Neural cell (in vitro differentiated cells): ENCODE results near the gene SVOP. TPM values are rescaled to one million over a fixed set of nuclear protein-coding genes. Genes with fewer than 3 reads are reported as not detected.

Experiments used
- H2AFZ ChIP-seq: fragments of 200-600, 300-800 bp; sonication (generic), shearing (Covaris generic); 2 replicates; pipeline ENCODE4 v1.6.0; 2014; ENCODE audit warnings: low read depth, mild to moderate bottlenecking, antibody characterized with exemption, low read length, moderate library complexity
- H3F3A ChIP-seq: fragments of 200-600 bp; shearing (Covaris generic); 2 replicates; pipeline ENCODE4 v1.6.1; 2016; ENCODE audit warnings: mild to moderate bottlenecking, moderate library complexity, mixed read lengths, antibody characterized with exemption, low read length; ENCODE audit not compliant: insufficient read depth, poor library complexity, severe bottlenecking
- H3K27ac ChIP-seq: fragments of 200-600, 300-800 bp; sonication (generic), shearing (Covaris generic); 2 replicates; pipeline ENCODE4 v1.5.1; 2014; ENCODE audit warnings: mild to moderate bottlenecking, low read length, moderate library complexity
- H3K27me3 ChIP-seq: fragments of 300-800, 200-600 bp; sonication (generic), shearing (Covaris generic); 2 replicates; pipeline ENCODE4 v1.6.0; 2014; ENCODE audit warnings: mild to moderate bottlenecking, low read depth, low read length, moderate library complexity; ENCODE audit not compliant: insufficient read depth
- H3K36me3 ChIP-seq: fragments of 300-800, 200-600 bp; sonication (generic), shearing (Covaris generic); 2 replicates; pipeline ENCODE4 v1.5.1; 2014; ENCODE audit warnings: mild to moderate bottlenecking, antibody characterized with exemption, low read length, moderate library complexity; ENCODE audit not compliant: insufficient read depth
- H3K4me2 ChIP-seq: fragments of 300-800, 200-600 bp; sonication (generic), shearing (Covaris generic); 2 replicates; pipeline ENCODE4 v1.6.0; 2014; ENCODE audit warnings: mild to moderate bottlenecking, low read length
- H3K4me3 ChIP-seq: fragments of 300-800, 200-600 bp; sonication (generic), shearing (Covaris generic); 2 replicates; pipeline ENCODE4 v1.5.1; 2014; ENCODE audit warnings: mild to moderate bottlenecking, low read length, moderate library complexity
- H3K79me2 ChIP-seq: fragments of 200-600 bp; shearing (Covaris generic); replicated peaks from 2 replicates; pipeline ENCODE4 v1.6.0; 2014; ENCODE audit warnings: mild to moderate bottlenecking, low read length, moderate library complexity; ENCODE audit not compliant: insufficient read depth
- H3K9ac ChIP-seq: fragments of 300-800, 200-600 bp; sonication (generic), shearing (Covaris generic); 2 replicates; pipeline ENCODE4 v1.6.1; 2016; ENCODE audit warnings: mild to moderate bottlenecking, low read length, mixed read lengths
- H3K9me2 ChIP-seq: fragments of 200-600 bp; shearing (Covaris generic); 2 replicates; pipeline ENCODE4 v1.6.1; 2016; ENCODE audit warnings: mild to moderate bottlenecking, low read length, mixed read lengths; ENCODE audit not compliant: insufficient read depth
- H3K9me3 ChIP-seq: fragments of 200-600, 300-800 bp; sonication (generic), shearing (Covaris generic); 2 replicates; pipeline ENCODE4 v1.6.1; 2016; ENCODE audit warnings: mild to moderate bottlenecking, mixed run types, low read length, moderate library complexity, mixed read lengths
- H4K20me1 ChIP-seq: fragments of 200-600 bp; shearing (Covaris generic); 2 replicates; pipeline ENCODE4 v1.6.1; 2016; ENCODE audit warnings: mild to moderate bottlenecking, mixed run types; ENCODE audit not compliant: insufficient read depth
- EP300 ChIP-seq: fragments of 450-650 bp; conservative IDR thresholded peaks from 2 replicates; pipeline ENCODE4 v1.6.1; 2014; ENCODE audit warnings: antibody characterized with exemption, mild to moderate bottlenecking, moderate library complexity; ENCODE audit not compliant: poor library complexity, severe bottlenecking
- EZH2 ChIP-seq: fragments of 200-600, 300-800 bp; shearing (Covaris generic), sonication (generic); IDR thresholded peaks from 2 replicates; pipeline ENCODE4 v1.6.1; 2014; ENCODE audit warnings: antibody characterized with exemption, low read length, borderline replicate concordance, mild to moderate bottlenecking; ENCODE audit not compliant: insufficient read depth, poor library complexity, severe bottlenecking
- MXI1 ChIP-seq: fragments of 450-650 bp; conservative IDR thresholded peaks from 2 replicates; pipeline ENCODE4 v1.6.1; 2014; ENCODE audit warnings: antibody characterized with exemption, mild to moderate bottlenecking; ENCODE audit not compliant: poor library complexity, severe bottlenecking
- POLR2AphosphoS5 ChIP-seq: IDR thresholded peaks from 2 replicates; pipeline ENCODE4 v1.6.1; 2012
- RAD21 ChIP-seq: fragments of 450-650 bp; conservative IDR thresholded peaks from 2 replicates; pipeline ENCODE4 v1.6.1; 2014; ENCODE audit warnings: antibody characterized with exemption, mild to moderate bottlenecking, moderate library complexity
- SMC3 ChIP-seq: fragments of 450-650 bp; conservative IDR thresholded peaks from 2 replicates; pipeline ENCODE4 v1.6.1; 2014; ENCODE audit warnings: antibody characterized with exemption, mild to moderate bottlenecking, moderate library complexity; ENCODE audit not compliant: poor library complexity
- TAF1 ChIP-seq: IDR thresholded peaks from 2 replicates; pipeline ENCODE4 v1.6.1; 2012; ENCODE audit warnings: low read depth
- polyA plus RNA-seq: library from polyadenylated mRNA; depleted of rRNA; stranded (reverse); fragments of >200 nt; gene quantifications from 2 replicates; pipeline ENCODE4 v1.2.3, GENCODE V29; 2014
- TF ChIP-seq, protein P1 (sequence below): fragments of 450-650 bp; IDR thresholded peaks from 2 replicates; pipeline ENCODE4 v1.5.1; 2014; ENCODE audit warnings: antibody characterized with exemption, mild to moderate bottlenecking, moderate library complexity; ENCODE audit not compliant: poor library complexity, severe bottlenecking
- TF ChIP-seq, protein P2 (sequence below): IDR thresholded peaks from 2 replicates; pipeline ENCODE4 v1.6.1; 2012; ENCODE audit warnings: borderline replicate concordance

The SVOP gene
- polyA plus RNA-seq, 1 donor from 2014 or later = 41.3 TPM

DNA sequence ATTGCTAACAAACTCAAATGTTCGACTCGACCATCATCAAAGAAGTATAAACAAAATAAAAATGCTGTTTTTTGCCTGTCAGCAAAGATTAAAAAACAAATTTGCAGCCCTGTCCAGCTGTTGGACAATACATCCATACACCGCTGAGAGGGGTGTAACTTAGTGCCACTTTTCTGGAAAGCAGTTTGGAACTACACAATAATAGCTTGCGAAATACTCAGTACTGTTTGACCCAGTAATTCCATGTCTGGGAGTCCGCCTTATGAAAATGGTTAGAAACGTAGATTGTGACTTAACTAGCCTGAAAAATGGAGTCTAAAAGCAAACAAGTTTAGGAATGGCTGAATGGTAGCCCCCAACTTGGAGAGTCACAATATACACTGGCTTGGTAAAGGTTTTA is 37.9 kb upstream of the SVOP start:
- no peaks in the 10 kb centered on the region for H4K20me1 ChIP-seq
- no peak overlapping the region for H3K4me2 ChIP-seq
- no peaks in the 10 kb centered on the region for H3K9me3 ChIP-seq
- no peak overlapping the region for H3K9ac ChIP-seq
- H3K36me3 ChIP-seq = no peaks in the 10 kb centered on the region
- no peaks in the 10 kb centered on the region for H3K9me2 ChIP-seq
- no peak overlapping the region for H3K4me3 ChIP-seq
- H2AFZ ChIP-seq = no peak overlapping the region
- no peaks in the 10 kb centered on the region for H3F3A ChIP-seq
- H3K79me2 ChIP-seq = peaks cover 12% of the 10 kb centered on the region
- TF ChIP-seq, protein P1, sequence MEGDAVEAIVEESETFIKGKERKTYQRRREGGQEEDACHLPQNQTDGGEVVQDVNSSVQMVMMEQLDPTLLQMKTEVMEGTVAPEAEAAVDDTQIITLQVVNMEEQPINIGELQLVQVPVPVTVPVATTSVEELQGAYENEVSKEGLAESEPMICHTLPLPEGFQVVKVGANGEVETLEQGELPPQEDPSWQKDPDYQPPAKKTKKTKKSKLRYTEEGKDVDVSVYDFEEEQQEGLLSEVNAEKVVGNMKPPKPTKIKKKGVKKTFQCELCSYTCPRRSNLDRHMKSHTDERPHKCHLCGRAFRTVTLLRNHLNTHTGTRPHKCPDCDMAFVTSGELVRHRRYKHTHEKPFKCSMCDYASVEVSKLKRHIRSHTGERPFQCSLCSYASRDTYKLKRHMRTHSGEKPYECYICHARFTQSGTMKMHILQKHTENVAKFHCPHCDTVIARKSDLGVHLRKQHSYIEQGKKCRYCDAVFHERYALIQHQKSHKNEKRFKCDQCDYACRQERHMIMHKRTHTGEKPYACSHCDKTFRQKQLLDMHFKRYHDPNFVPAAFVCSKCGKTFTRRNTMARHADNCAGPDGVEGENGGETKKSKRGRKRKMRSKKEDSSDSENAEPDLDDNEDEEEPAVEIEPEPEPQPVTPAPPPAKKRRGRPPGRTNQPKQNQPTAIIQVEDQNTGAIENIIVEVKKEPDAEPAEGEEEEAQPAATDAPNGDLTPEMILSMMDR = no peak
- TF ChIP-seq RAD21 (no peak), EZH2 (no peak), TAF1 (no peak)
- H3K27me3 ChIP-seq = no peaks in the 10 kb centered on the region
- H3K27ac ChIP-seq = no peak overlapping the region

DNA sequence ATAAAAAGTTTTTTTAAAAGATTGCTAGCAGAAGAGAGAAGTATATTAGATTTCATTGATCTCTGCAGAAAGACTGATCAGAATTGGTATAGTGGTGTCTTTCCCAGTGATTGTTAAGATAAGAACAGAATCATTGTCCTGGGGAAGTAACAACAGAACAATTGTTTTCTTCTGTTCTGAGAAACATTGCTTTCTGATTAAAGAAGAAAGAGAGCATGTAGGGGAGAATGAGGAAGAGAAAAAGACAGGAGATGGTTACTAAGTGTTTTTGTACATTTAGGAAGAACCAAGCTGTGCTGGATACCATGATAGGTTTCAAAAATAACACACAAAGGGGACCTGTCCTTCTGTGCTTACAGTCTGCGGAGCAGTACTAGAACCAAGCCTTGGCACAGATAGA is 36.5 kb upstream of the SVOP start:
- H3K27ac ChIP-seq = no peak overlapping the region
- H3F3A ChIP-seq = no peaks in the 10 kb centered on the region
- no peak overlapping the region for H2AFZ ChIP-seq
- no peaks in the 10 kb centered on the region for H4K20me1 ChIP-seq
- no peaks in the 10 kb centered on the region for H3K27me3 ChIP-seq
- H3K79me2 ChIP-seq = peaks cover 22% of the 10 kb centered on the region
- no peak overlapping the region for H3K9ac ChIP-seq
- H3K4me3 ChIP-seq = no peak overlapping the region
- H3K36me3 ChIP-seq = no peaks in the 10 kb centered on the region
- TF ChIP-seq, protein P2, sequence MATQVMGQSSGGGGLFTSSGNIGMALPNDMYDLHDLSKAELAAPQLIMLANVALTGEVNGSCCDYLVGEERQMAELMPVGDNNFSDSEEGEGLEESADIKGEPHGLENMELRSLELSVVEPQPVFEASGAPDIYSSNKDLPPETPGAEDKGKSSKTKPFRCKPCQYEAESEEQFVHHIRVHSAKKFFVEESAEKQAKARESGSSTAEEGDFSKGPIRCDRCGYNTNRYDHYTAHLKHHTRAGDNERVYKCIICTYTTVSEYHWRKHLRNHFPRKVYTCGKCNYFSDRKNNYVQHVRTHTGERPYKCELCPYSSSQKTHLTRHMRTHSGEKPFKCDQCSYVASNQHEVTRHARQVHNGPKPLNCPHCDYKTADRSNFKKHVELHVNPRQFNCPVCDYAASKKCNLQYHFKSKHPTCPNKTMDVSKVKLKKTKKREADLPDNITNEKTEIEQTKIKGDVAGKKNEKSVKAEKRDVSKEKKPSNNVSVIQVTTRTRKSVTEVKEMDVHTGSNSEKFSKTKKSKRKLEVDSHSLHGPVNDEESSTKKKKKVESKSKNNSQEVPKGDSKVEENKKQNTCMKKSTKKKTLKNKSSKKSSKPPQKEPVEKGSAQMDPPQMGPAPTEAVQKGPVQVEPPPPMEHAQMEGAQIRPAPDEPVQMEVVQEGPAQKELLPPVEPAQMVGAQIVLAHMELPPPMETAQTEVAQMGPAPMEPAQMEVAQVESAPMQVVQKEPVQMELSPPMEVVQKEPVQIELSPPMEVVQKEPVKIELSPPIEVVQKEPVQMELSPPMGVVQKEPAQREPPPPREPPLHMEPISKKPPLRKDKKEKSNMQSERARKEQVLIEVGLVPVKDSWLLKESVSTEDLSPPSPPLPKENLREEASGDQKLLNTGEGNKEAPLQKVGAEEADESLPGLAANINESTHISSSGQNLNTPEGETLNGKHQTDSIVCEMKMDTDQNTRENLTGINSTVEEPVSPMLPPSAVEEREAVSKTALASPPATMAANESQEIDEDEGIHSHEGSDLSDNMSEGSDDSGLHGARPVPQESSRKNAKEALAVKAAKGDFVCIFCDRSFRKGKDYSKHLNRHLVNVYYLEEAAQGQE = no peak
- TF ChIP-seq TAF1 = no peak
- TF ChIP-seq EZH2 = no peak
- no peak for TF ChIP-seq MXI1
- no peak for TF ChIP-seq SMC3
- TF ChIP-seq POLR2AphosphoS5 = no peak
- TF ChIP-seq RAD21 = no peak
- TF ChIP-seq EP300 = no peak
- TF ChIP-seq, protein P1 = no peak
- H3K9me3 ChIP-seq = no peaks in the 10 kb centered on the region
- no peaks in the 10 kb centered on the region for H3K9me2 ChIP-seq
- H3K4me2 ChIP-seq = no peak overlapping the region
